H1 (cell line): ENCODE measurements around the gene TBC1D7. TPM values are rescaled to one million over a fixed set of nuclear protein-coding genes. Genes with fewer than 3 reads are reported as not detected.

ENCODE experiments used
- CEBPB ChIP-seq: IDR thresholded peaks from 2 replicates; pipeline ENCODE4 v1.6.1; 2012; ENCODE audit warnings: low read depth, low read length
- JUND ChIP-seq: IDR thresholded peaks from 2 replicates; pipeline ENCODE4 v1.6.1; 2011; ENCODE audit warnings: mild to moderate bottlenecking, improper control_type of control experiment, low read length
- polyA plus RNA-seq, 7 experiments: library from polyadenylated mRNA; depleted of rRNA in 3 of 7; stranded (reverse) in 5 of 7; unstranded in 2 of 7; fragments of >200 nt in 5 of 7; fragments of 200-250 nt in 2 of 7; gene quantifications; 1 replicate in 5 of 7; 2 replicates in 1 of 7; 4 replicates in 1 of 7; pipeline versions ENCODE4 v1.2.1 to v1.2.3, GENCODE V29; 2011 to 2013; ENCODE audit warnings: missing spikeins in 2 of 7, mixed read lengths in 2 of 7
- total RNA-seq: library from RNA; stranded (reverse); fragmentation: NEBNext Ultra II Directional; extraction: Animal tissue kit (Norgen Biotek cat#: 25700); gene quantifications from 2 replicates; pipeline ENCODE4 v1.2.1, GENCODE V29; 2021

Gene TBC1D7
- total and polyA plus RNA-seq, 2 of the 8 experiments (the other 6 are each of a cell fraction or from before 2014, with no cell fraction given): 46.1 to 55.2 TPM

DNA sequence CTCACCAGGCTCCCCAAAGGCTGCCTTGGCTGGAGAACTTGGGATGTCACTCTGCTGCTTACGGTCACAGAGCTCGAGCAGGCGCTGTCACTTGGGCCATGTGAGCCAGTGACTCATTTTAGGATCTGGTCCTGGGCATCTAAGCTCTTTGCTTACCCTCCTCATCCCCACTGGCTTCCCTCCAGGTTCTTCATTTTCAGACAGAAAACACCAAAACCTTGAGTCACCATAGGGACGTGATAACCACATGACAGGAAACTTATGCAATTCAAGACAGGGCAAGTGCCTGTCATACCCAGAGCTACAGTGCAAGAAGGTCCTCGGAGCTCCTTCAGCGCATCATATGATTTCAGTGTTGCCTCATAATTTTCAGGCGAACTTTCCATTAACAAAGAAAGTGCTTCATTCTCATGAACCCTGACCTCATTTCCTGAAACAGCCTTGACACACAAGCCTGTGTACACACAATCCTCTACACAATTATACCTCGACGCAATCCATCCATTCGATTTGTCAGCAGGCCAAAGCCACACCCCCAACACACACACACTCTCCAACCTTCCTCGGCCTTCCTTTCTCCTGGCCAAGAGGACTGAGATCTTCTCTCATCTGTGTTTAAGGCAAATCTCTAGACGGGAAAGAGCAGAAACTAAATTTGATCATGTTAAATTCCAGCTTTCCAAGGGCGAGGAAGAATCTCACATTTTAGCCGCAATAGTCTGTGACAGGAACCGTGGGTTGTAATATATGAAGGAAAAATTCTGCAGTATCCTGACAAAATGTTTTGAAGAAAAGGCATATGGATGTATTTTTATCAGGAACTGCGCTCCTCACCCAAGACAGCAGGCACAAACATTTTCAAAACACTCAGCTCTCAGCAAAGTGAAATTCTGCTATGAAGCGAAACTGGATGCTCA, 25.3 kb downstream of the TBC1D7 start (continued):
- no peak for TF ChIP-seq JUND
- no peak for TF ChIP-seq CEBPB
